Measurements from ENCODE around the gene FAM50A.

The FAM50A gene

DNA sequence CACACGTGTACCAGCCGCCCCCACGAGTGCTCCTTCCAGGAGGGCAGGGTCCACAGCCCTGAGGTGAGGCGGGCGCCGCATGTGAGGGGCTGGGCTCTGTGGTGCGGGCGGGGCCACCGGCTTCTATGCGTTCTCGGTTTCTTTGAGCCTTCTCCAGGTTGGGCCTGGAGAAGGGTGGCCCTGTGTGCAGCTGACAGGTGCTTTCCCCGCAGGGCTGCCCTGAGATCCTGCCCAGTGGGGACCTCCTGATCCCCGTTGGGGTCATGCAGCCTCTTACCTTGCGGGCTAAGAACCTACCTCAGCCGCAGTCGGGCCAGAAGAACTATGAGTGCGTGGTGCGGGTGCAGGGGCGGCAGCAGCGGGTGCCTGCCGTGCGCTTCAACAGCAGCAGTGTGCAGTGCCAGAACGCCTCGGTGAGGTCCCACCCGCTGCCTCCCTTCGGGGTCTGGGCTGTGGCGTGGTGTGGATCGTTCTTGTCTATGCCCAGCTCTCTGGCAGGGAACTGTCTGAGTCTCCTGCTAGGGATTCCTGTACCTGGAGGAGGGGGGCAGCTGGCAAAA, 20.9 kb downstream of the FAM50A start:
- TF ChIP-seq MAX (IDR thresholded peaks at IDR 0.05; ENCODE audit: low read depth, low read length): no peak
- TF ChIP-seq MYC (IDR thresholded peaks at IDR 0.05; ENCODE audit: low read depth, low read length): no peak
- no peak for TF ChIP-seq POLR2A (IDR thresholded peaks at IDR 0.05; ENCODE audit: extremely low read depth, insufficient read length)
- TF ChIP-seq CTCF (IDR thresholded peaks at IDR 0.05; ENCODE audit: low read depth, low read length): no peak
- no peak overlapping the region for H3K4me3 ChIP-seq (ENCODE audit: low read depth, low read length)
- DNase-seq (ENCODE audit: low read depth): no peak

DNA sequence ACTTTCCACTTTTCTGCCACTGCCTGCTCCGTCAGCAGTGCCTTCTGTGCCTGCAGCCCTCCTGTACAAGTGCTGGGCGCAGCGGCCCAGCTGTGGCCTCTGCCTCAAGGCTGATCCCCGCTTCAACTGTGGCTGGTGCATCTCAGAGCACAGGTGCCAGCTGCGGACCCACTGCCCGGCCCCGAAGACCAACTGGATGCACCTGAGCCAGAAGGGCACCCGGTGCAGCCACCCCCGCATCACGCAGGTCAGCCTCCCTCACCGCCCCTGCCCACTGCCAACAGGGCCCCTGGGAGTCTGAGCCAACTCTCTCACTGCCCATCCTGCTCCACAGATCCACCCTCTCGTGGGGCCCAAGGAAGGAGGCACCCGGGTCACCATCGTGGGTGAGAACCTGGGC, 21.7 kb downstream of the FAM50A start:
- TF ChIP-seq POLR2A (IDR thresholded peaks at IDR 0.05; ENCODE audit: extremely low read depth, insufficient read length): no peak
- TF ChIP-seq CTCF (IDR thresholded peaks at IDR 0.05; ENCODE audit: low read depth, low read length): no peak
- TF ChIP-seq MYC (IDR thresholded peaks at IDR 0.05; ENCODE audit: low read depth, low read length): no peak
- no peak for TF ChIP-seq MAX (IDR thresholded peaks at IDR 0.05; ENCODE audit: low read depth, low read length)
- H3K4me3 ChIP-seq (ENCODE audit: low read depth, low read length): no peak overlapping the region
- no peak for DNase-seq (ENCODE audit: low read depth)

DNA sequence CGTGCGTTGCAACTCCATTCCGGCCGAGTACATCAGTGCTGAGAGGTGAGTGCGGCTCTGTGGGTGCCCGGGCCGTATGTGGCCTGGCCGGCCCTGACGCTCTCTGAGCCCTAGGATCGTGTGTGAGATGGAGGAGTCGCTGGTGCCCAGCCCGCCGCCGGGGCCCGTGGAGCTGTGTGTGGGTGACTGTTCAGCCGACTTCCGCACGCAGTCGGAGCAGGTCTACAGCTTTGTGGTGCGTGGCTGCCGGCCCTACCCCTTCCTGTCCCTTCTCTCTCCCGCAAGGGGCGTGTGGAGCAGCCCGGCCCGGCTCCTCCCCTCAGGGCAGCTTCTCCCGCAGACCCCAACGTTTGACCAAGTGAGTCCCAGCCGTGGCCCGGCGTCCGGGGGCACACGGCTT, 22.1 kb downstream of the FAM50A start:
- no peak for DNase-seq (ENCODE audit: low read depth)
- H3K4me3 ChIP-seq (ENCODE audit: low read depth, low read length): no peak overlapping the region
- no peak for TF ChIP-seq CTCF (IDR thresholded peaks at IDR 0.05; ENCODE audit: low read depth, low read length)
- TF ChIP-seq POLR2A (IDR thresholded peaks at IDR 0.05; ENCODE audit: extremely low read depth, insufficient read length): no peak
- no peak for TF ChIP-seq MAX (IDR thresholded peaks at IDR 0.05; ENCODE audit: low read depth, low read length)

- H3K4me3 ChIP-seq (ENCODE audit: low read depth, low read length): no peak overlapping the region
- TF ChIP-seq MAX (IDR thresholded peaks at IDR 0.05; ENCODE audit: low read depth, low read length) (no peak), POLR2A (IDR thresholded peaks at IDR 0.05; ENCODE audit: extremely low read depth, insufficient read length) (no peak), MYC (IDR thresholded peaks at IDR 0.05; ENCODE audit: low read depth, low read length) (no peak)
- DNase-seq (ENCODE audit: low read depth): no peak
Measured at GRCh38 chrX:154466907-154467306, 23.0 kb downstream of the FAM50A start.

DNA sequence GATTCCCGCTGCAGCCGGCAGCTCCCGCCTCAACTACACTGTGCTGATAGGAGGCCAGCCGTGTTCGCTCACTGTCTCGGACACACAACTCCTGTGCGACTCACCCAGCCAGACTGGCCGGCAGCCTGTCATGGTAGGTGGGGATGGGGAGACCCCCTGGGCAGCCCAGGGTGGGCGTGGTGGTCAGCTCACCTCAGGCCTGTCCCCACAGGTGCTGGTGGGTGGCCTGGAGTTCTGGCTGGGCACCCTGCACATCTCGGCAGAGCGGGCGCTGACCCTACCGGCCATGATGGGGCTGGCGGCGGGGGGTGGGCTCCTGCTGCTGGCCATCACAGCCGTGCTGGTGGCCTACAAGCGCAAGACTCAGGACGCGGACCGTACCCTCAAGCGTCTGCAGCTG, 23.6 kb downstream of the FAM50A start:
- no peak overlapping the region for H3K4me3 ChIP-seq (ENCODE audit: low read depth, low read length)
- DNase-seq (ENCODE audit: low read depth): no peak
- TF ChIP-seq MYC (IDR thresholded peaks at IDR 0.05; ENCODE audit: low read depth, low read length) (no peak), CTCF (IDR thresholded peaks at IDR 0.05; ENCODE audit: low read depth, low read length) (no peak), MAX (IDR thresholded peaks at IDR 0.05; ENCODE audit: low read depth, low read length) (no peak), POLR2A (IDR thresholded peaks at IDR 0.05; ENCODE audit: extremely low read depth, insufficient read length) (no peak)

DNA sequence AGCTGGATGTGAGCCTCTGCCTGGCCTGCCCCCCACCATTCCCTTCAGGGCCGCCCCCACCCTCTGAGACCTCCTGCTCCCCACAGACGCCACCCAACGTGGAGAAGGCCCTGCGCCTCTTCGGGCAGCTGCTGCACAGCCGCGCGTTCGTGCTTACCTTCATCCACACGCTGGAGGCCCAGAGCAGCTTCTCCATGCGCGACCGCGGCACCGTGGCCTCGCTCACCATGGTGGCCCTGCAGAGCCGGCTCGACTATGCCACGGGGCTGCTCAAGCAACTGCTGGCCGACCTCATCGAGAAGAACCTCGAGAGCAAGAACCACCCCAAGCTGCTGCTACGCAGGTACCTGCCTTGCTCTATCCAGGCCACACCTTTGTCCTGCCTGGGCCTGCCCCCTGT, 24.3 kb downstream of the FAM50A start:
- H3K4me3 ChIP-seq (ENCODE audit: low read depth, low read length): no peak overlapping the region
- TF ChIP-seq MYC (IDR thresholded peaks at IDR 0.05; ENCODE audit: low read depth, low read length) (no peak), CTCF (IDR thresholded peaks at IDR 0.05; ENCODE audit: low read depth, low read length) (no peak), MAX (IDR thresholded peaks at IDR 0.05; ENCODE audit: low read depth, low read length) (no peak), POLR2A (IDR thresholded peaks at IDR 0.05; ENCODE audit: extremely low read depth, insufficient read length) (no peak)
- DNase-seq (ENCODE audit: low read depth): no peak
